Right lobe of liver (tissue), 4 donors: Measurements from ENCODE around the gene SUN1.

ENCODE experiments used
- POLR2A ChIP-seq: fragments of 450-650 bp; IDR thresholded peaks from one replicate; pipeline ENCODE4 v1.6.1; 2017; ENCODE audit warnings: antibody characterized with exemption, mild to moderate bottlenecking
- TF ChIP-seq, protein P1 (sequence below), 4 donors: fragments of 200-600 bp in 3 of 4; fragments of 450-650 bp in 1 of 4; IDR thresholded peaks; one replicate each; pipeline versions ENCODE4 v1.5.1 to v1.8.0; 2016 to 2022; ENCODE audit warnings: antibody characterized with exemption in 4 of 4, mild to moderate bottlenecking in 2 of 4
- donor health status: DM: no; HTN: no; CAD: no.
- donor health status: DM: no; HTN: no; CAD: no.
- donor health status: DM: no; HTN: yes; CAD: no.

DNA sequence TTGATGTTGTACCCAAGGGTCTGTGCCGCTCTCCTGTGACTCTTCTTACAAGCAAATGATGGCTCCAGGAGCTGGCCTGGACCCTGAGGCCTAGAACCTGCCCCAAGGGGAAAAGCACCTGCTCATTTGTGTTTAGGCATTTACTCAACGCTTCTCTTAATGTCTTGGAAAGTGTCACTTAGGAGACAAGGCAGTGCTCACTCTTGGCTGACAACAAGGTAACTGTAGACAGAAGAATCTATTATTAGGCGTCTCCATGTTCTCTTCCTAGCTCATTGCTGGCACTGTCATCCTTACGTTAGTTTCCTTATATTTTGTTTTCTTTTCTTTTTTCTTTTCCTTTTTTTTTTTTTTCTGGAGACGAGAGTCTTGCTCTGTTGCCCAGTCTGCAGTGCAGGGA is 38.1 kb upstream of the SUN1 start:
- TF ChIP-seq, protein P1, sequence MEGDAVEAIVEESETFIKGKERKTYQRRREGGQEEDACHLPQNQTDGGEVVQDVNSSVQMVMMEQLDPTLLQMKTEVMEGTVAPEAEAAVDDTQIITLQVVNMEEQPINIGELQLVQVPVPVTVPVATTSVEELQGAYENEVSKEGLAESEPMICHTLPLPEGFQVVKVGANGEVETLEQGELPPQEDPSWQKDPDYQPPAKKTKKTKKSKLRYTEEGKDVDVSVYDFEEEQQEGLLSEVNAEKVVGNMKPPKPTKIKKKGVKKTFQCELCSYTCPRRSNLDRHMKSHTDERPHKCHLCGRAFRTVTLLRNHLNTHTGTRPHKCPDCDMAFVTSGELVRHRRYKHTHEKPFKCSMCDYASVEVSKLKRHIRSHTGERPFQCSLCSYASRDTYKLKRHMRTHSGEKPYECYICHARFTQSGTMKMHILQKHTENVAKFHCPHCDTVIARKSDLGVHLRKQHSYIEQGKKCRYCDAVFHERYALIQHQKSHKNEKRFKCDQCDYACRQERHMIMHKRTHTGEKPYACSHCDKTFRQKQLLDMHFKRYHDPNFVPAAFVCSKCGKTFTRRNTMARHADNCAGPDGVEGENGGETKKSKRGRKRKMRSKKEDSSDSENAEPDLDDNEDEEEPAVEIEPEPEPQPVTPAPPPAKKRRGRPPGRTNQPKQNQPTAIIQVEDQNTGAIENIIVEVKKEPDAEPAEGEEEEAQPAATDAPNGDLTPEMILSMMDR (IDR thresholded peaks at IDR 0.05), result no peak
- TF ChIP-seq POLR2A, result no peak
